Gastrocnemius medialis (tissue), 4 donors: ENCODE measurements around the gene CAMLG. TPM values are rescaled to one million over a fixed set of nuclear protein-coding genes. Genes with fewer than 3 reads are reported as not detected.

Source experiments
- ATAC-seq, 2 donors: fragments of 150-250 bp; one replicate each; pipeline ENCODE4 v1.9.1; 2016
- DNase-seq, 2 donors: peaks; one replicate each; pipeline ENCODE4 v3.0.0-alpha.2; 2019
- H3K27ac ChIP-seq, 4 donors: fragments of 200-600 bp; sonication (generic); 1 replicate in 1 of 4; 2 replicates in 3 of 4; pipeline ENCODE4 v1.5.1; 2016 to 2018; ENCODE audit warnings: mild to moderate bottlenecking in 2 of 4, moderate library complexity in 1 of 4
- H3K27me3 ChIP-seq, 3 donors: fragments of 200-600 bp; sonication (generic) in 2 of 3; 1 replicate in 1 of 3; 2 replicates in 2 of 3; pipeline versions ENCODE4 v1.5.1 to v1.6.0; 2016 to 2019; ENCODE audit warnings: mild to moderate bottlenecking in 1 of 3, moderate library complexity in 1 of 3
- H3K36me3 ChIP-seq, 2 donors: fragments of 200-600 bp; sonication (generic) in 1 of 2; one replicate each; pipeline ENCODE4 v1.5.1; 2017 to 2018
- H3K4me1 ChIP-seq, 2 donors: fragments of 200-600 bp; sonication (generic) in 1 of 2; one replicate each; pipeline ENCODE4 v1.5.1; 2016 to 2017; ENCODE audit warnings: mild to moderate bottlenecking in 2 of 2
- H3K4me3 ChIP-seq, 4 donors: fragments of 200-600 bp; sonication (generic) in 3 of 4; 1 replicate in 1 of 4; 2 replicates in 3 of 4; pipeline ENCODE4 v1.5.1; 2016 to 2019; ENCODE audit warnings: mild to moderate bottlenecking in 2 of 4
- H3K9me3 ChIP-seq, 3 donors: fragments of 200-600 bp; sonication (generic) in 2 of 3; 1 replicate in 1 of 3; 2 replicates in 2 of 3; pipeline ENCODE4 v1.5.1; 2016 to 2019
- CTCF ChIP-seq, 5 experiments: fragments of 450-650 bp in 3 of 5; fragments of 200-600 bp in 2 of 5; sonication (generic) in 2 of 5; IDR thresholded peaks in 4 of 5; conservative IDR thresholded peaks in 1 of 5; 1 replicate in 4 of 5; 2 replicates in 1 of 5; pipeline ENCODE4 v1.5.1; 2016 to 2019; ENCODE audit warnings: antibody characterized with exemption in 5 of 5, mild to moderate bottlenecking in 3 of 5, moderate library complexity in 3 of 5
- POLR2A ChIP-seq, 2 donors: fragments of 450-650 bp; IDR thresholded peaks; one replicate each; pipeline ENCODE4 v1.6.1; 2017; ENCODE audit warnings: antibody characterized with exemption in 2 of 2, mild to moderate bottlenecking in 2 of 2, moderate library complexity in 2 of 2
- in situ Hi-C, 4 donors: fragments of 200-750 bp; cut with MboI; loops; one replicate each; pipeline versions ENCODE4 v1.15.0 to v1.8.0; 2017; ENCODE audit warnings: low sequenced_read_pairs in 4 of 4
- intact Hi-C: fragments of 100-400 bp; cut with DNase I; formaldehyde crosslinking; loops from one replicate; pipeline ENCODE4 v1.15.1; 2023; ENCODE audit warnings: low total_unique reads
- total RNA-seq, 4 donors: library from RNA; depleted of rRNA; stranded (reverse); fragments of >200 nt; gene quantifications; one replicate each; pipeline versions ENCODE4 v1.1.0 to v1.2.3, GENCODE V29; 2016

CAMLG gene
- total RNA-seq, 4 donors from 2014 or later = 30.8 to 51.6 (median 39.2) TPM

DNA sequence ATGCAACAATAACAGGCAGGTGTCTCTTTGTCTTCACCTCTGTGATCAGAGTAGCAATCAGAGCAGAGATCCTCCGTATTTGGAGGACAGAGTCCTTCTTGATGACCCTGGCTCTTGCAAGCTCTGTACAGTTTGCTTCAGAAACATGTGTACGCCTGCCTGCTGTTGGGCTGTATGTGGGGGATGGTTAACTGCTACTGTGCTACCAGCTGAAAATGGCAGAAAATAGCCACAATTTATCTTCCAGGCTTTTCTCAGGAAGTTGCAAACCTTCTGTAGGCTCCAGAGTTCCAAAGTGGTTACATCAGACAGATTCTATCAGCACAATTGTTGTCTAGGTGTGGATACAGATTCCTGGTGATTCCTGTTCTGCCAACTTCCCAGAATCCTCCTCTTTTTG lies 55.7 kb downstream of the CAMLG start:
- Histone ChIP-seq H3K27me3 (no peaks in the 10 kb centered on the region), H3K9me3 (no peaks in the 10 kb centered on the region), H3K36me3 (peaks cover 2 to 91% of the 10 kb centered on the region in 2 donors), H3K27ac (no peak overlapping the region), H3K4me3 (no peak overlapping the region), H3K4me1 (no peaks in the 10 kb centered on the region)
- in situ Hi-C loops = no loop called here
- TF ChIP-seq CTCF (IDR thresholded peaks at IDR 0.05 in 4 of 5, conservative IDR thresholded peaks at IDR 0.05 in 1 of 5) (no peak), POLR2A (IDR thresholded peaks at IDR 0.05) (no peak)
- DNase-seq (no peak), ATAC-seq (no peak)
- intact Hi-C loops = no loop called here

GRCh38 chr5:134794819-134795218 lies 56.5 kb downstream of the CAMLG start:
- H3K36me3 ChIP-seq = peaks cover 2 to 88% of the 10 kb centered on the region in 2 donors
- no peak for ATAC-seq
- H3K4me3 ChIP-seq = no peak overlapping the region
- H3K4me1 ChIP-seq = no peaks in the 10 kb centered on the region
- H3K27ac ChIP-seq = no peak overlapping the region
- H3K9me3 ChIP-seq = no peaks in the 10 kb centered on the region
- no peaks in the 10 kb centered on the region for H3K27me3 ChIP-seq
- intact Hi-C loops (no loop called here), in situ Hi-C loops (no loop called here)
- DNase-seq = no peak
- TF ChIP-seq POLR2A (IDR thresholded peaks at IDR 0.05) (no peak), CTCF (IDR thresholded peaks at IDR 0.05 in 4 of 5, conservative IDR thresholded peaks at IDR 0.05 in 1 of 5) (no peak)

- in situ Hi-C loops = no loop called here
- Histone ChIP-seq H3K4me1 (no peaks in the 10 kb centered on the region), H3K4me3 (no peak overlapping the region), H3K9me3 (no peaks in the 10 kb centered on the region), H3K36me3 (peaks cover 2 to 76% of the 10 kb centered on the region in 2 donors), H3K27ac (no peak overlapping the region), H3K27me3 (no peaks in the 10 kb centered on the region)
- TF ChIP-seq CTCF (IDR thresholded peaks at IDR 0.05 in 4 of 5, conservative IDR thresholded peaks at IDR 0.05 in 1 of 5) (no peak), POLR2A (IDR thresholded peaks at IDR 0.05) (no peak)
- ATAC-seq = no peak
- intact Hi-C loops = no loop called here
- no peak for DNase-seq
Observed at GRCh38 chr5:134798468-134798867, 60.1 kb downstream of the CAMLG start.

Other genes with a start within 250 kb of the CAMLG start
- gene JADE2, start 212.9 kb upstream of the CAMLG start, total RNA-seq = 10 to 100 TPM; 17.3 to 44.5 (median 19.8) TPM
- gene SAR1B, start 105.7 kb upstream of the CAMLG start, total RNA-seq = 100 to 1,000 TPM; 142 to 197 (median 157) TPM
- 10 to 100 TPM; 11.4 to 18.3 (median 13.6) TPM for gene SEC24A, start 89.8 kb upstream of the CAMLG start, total RNA-seq
- 10 to 100 TPM; 29.1 to 41.3 (median 36.8) TPM for gene DDX46, start 20.2 kb downstream of the CAMLG start, total RNA-seq
- gene C5orf24, start 107.4 kb downstream of the CAMLG start, total RNA-seq = 10 to 100 TPM; 17.3 to 32.8 (median 23.4) TPM
- gene TXNDC15, start 135.8 kb downstream of the CAMLG start, total RNA-seq = 10 to 100 TPM; 37.0 to 81.1 (median 59.6) TPM
- gene PCBD2, start 166.6 kb downstream of the CAMLG start, total RNA-seq = 10 to 100 TPM; 16.9 to 21.7 (median 20.8) TPM
- gene CATSPER3, start 229.4 kb downstream of the CAMLG start, total RNA-seq = 1 to 10 TPM in 1 of 4 donors, under 1 TPM in 3; 0.22 to 1.9 (median 0.70) TPM